CD4-positive, alpha-beta T cell treated with Interleukin-4 for 4 hours (primary cell): ENCODE measurements around the gene ZMIZ1.

Experiments used
- DNase-seq: peaks from one replicate; pipeline ENCODE4 v3.0.0-alpha.2; 2020

ZMIZ1 gene

DNA sequence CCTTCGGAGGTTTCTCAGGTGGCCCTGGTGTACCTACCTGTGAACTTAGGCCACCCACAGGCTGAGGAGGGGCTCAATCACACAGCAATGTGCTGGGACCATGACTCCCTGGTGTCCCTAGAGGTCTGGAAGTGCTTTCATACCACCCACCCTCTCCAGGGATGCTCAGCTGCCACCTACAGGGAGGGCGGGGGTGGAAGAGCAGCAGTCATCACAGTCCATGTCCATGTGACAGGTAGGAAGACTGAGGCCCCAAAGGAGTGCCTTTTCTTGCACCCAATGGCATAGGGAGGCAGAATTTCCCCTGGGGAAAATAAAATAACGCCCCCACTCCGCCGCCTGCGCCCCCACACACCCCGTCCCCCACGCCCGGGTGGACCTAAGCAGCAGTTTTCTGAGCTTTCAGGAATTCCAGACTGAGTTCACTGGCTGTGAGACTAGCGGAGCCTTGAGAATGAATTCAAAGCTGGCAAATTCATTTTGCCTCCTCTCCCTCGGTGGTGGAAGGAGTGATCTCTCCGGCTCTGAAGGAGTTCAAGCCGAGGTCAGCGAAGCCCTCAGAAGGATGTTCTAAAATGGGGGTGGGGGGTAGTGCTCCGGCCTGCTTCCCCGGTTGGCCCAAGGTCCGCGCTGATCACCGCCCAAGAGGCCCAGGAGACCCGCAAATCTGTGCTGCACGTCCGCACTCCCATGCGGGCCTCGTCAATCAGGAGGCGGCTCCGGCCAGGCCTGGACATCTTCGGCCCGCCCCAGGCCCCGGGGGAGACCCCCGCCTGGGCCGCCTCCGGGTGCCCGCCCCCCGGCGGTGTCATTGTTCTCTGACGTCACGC, 2.1 kb upstream of the ZMIZ1 start:
- peak; percentile 13 for DNase-seq

DNA sequence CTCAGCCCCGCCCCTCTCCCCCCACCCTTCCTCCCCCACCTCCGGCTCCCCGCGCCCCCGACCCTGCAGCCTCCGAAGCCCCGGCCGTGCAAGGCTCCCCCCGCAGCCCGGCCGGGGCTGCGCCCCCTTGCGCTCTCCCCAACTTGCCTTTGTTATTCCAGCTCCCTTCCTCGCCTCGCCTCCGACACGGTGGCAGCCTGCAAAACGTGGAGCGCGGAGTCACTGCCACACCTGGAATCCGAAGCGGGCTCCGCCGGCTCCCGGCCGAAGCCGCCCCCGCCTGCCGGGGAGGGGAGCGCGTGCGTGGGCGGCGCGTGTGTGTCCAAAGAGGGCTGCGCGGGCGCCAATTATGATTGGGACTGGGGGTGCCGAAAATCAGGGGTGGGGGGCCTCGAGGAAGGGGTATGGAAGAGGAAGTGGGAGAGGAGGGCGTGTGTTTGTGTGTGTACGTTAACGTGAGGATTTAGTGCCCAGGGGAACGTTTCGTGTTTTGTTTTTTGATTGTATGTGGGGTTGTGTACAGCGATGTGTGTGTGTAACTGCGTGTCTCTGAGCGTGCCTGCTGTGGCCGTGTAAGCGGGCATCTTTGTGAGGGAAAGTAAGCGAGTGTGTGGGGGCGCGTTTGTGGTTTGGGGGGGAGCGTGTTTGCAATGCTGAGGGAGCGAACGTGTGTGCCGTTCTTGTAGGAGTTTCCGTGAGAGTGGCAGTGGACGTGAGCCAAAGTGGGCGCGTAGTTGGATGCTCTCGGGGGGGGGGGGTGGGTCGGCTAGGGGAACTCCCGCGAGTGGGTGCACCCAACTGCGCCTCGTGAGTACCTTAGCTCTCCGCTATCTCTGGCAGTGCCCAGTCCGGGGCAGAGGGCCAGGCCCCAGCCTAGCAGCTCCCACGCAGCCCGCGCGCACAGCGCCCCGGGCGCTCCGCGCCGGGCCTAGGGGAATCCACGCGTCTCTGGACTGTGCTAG, 1.2 kb upstream of the ZMIZ1 start:
- DNase-seq = peak; percentile 85

DNA sequence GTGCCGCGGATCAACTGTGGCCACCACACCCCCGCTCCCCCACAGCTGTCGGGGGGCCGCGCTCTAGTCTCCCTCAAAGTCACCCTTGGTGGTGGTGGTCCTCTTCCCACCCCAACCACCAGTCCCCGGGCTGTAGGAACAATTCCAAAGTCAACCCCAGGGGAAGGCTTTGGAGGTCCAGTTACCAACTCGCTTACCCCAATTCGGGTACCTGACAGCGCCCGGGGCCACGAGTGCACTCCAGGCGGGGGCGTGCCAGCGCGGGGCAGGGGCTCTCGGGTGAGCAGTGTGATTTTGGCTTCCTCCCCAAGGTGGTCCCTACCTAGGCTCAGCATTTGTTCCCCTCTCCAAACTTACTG, 584 bp upstream of the ZMIZ1 start:
- DNase-seq = peak; percentile 29

DNA sequence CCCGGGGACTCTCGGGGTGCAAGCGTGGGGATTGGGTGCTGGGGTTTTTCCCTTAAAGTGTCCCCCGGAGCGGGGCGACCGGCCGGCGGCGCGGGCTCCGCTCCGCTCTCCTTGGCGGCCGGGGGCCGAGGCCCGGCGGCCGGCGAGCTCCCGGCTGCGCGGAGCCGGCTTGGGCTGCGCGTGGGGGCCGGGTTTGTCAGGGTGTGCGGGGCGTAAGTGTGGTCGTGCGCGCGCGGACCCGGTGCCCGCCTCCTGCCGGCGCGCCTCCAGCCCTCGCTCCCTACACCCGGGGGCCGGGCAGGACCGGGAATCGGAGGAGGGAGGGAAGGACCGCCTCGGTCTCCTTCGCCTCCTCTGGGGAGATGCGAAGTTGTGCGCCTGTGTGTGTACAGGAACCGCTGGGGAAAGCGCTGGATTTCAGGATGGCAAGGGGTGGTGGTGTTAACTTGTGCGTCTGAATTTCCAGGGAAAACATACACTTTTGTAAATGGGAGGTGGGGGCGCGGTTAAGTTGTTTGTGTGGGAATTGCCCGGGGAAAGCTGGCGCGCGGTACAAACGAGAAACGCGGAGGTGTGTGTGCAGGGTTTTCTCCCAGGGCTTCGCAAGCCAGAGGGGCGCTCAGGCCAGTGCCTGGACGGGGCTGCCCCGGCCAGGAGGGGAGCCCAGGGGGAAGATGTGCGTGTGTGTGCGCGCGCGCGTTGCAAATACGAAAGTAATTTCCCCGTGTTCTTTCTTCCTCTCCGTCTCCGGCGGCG, 737 bp downstream of the ZMIZ1 start:
- DNase-seq = peak; percentile 18

DNA sequence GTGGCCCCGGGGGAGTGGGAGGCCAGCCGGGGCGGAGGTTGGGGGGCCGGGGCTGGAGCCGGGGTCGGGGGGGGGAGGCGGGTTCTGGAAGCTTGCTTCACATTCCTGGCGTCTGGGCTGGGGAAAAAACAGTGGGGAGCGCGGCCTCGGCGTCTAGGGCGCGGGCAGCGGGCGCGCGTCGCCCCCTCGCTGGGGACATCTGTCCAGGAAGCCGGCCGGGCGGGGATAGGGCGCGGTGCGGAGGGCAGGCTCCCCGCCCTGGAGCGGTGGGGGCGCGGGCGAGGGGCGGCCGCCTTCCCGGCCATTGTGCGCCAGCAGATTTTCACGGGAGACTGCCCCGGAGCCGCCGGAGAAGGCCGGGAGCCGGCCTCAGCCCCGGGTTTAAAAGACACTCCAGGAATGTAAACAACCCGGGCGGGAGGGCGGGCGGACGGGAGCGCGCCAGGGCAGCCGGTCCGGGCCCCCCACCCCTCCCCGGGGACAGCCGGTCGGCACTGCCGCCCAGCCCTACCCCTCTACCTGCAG, 1.4 kb downstream of the ZMIZ1 start:
- no peak for DNase-seq

DNA sequence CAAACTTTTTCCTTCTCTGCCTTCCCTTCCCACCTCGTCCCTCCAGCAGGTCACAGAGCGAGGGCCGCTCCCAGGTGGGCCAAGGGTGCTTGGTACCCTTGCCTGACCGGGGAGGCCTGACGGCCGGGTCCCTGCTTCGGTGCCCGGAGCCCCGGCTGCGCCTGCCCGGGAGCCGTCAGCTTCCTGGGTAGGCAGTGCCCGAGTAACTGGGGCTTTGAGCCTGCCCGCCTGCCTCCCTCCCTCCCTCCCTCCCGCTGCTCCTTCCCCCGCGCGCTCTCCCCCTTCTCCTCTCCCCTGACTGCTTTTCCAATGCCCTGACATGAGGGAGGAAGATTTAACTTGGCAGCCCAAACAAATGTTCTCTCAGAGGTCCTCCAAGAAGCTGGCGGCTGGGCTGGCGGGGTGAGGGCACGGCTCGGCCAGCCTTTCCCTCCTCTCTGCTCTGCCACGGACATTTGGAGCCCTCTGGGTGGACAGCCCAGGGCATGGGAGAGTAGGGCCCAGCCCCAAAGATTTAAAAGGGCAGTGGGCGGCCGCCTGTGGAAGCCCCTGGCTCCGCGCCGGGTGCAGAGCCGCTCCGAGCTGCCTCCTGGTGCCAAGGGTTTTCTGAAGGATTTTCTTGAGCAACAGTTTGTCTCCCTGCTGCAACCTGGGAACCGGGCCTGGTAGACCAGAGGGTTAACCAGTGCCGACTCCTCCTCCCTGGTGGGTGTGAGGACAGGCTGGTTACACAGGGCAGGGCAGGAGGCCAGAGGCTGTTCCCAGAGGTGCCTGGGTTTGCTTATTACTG, 2.0 kb downstream of the ZMIZ1 start:
- no peak for DNase-seq

DNA sequence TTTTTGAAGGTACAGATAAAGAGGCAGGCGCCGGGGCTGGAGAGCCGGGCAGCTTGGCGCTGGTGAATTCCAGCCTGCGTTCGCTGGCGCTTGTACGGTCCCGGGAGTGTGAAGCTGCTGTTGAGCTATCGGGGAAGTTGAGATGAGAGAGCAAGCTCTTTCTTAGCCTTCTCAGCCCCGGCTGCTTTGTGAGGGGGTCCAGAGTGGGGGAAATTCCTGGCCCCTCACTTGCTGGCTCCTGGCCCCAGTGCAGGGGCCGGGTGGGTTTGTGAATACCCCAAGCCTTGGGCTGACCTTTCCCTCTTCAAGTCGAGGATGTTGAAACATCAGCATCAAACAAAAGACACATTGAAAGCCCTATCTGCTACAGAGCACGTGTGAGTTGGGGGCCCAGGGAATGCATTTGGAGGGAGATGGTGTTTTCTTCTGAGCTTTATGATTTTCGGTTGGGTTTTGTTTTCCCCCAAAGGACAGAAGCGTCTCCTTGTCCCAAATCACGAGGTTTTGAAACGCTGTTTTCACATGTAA, 2.7 kb downstream of the ZMIZ1 start:
- no peak for DNase-seq

DNA sequence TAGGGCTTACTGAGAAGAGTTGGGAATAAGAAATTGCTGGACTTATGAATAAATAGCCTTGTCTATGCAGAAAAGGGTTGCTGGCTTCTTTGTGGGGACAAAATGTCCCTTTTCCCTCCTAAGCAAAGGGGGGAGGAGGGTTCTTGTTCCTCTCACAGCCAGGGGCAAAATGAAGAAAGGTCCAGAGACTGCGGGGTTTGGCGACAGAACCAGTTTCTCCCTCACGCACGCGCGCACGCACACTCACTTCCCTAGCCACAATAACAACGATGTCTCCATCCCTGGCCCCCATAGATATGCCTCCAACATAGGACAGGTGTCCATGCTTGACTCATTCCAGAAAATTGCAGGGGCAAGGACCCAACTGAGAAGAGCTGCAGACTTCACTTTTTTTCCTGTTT, 3.3 kb downstream of the ZMIZ1 start:
- DNase-seq = no peak

DNA sequence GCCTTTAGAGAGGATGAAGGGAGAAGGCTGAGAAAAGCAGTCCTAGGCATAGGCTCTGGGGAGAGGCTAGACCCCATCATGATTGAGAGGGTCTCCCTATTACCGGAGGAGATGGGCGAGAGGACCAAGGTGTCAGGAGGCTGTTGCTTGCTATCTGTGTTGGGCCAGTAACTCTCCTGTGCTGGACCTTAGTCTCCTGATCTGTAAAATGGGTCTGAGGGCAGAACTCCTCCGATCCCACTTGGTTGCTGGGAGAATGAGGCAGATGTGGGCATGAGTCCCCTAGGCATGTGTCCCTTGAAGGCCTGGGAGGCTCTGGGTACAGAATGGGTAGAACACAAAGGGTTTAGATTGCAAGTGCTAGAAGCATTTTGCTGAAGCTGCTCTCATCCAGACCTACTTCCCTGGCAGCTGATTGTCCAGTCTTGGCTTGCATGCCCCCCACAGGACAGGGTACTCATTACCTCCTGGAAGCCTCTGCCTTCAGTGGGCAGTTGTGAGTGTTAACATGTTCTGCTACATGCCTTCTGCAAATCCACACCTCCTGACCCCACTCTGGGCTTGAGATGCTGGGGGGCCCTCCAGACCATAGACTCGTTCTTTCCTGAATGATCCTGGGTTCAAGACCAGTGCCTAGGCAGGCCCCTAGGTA, 4.4 kb downstream of the ZMIZ1 start:
- DNase-seq = no peak

DNA sequence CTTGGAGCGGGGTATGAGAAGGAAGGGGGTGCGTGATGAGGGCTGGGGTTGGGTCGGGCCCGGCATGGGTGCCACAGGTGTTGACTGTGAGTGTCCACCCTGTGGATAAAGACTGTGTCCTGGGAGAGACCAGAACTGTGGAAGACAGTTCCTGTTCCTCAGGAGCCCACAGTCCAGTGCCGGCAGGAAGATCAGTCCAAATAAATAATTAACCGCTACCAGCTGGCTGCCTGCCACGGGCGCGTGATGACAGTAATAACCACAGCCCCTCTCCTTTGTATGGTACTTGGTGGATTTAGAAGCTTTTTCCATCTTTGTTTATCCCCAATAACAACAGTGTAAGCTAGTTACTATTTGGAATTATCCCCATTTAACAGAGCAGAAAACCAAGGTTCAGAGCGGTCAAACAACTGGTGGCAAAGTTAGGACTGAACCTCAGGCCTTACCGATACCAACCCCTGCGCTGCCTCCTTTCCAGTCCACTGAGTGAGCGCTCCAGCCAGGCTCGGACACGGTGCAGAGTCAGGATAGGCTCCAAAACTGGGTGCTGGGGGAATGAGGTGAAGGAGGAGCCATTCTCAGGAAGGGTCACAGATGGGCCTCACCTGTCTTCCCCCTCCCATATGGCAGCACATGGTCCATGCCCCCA, 5.1 kb downstream of the ZMIZ1 start:
- DNase-seq = no peak

DNA sequence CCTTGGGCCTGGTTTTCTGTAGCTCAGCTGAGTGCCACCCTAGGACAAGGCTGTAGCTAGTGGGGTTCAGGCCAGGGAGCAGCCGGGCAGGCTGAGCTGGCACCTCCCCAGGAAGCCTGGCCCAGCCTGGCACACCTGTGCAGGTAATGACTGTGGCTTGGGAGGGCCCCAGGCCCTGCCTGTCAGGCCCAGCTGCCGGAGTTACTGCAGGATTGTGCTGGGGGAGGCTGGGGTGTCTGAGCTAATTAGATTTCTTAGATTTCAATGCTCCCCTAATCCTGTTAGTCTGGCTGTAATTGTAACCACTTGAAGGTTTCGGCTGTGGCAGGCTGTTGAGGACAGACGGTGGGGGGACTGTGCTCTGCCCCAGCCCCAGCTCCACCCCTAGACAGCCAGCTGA, 6.0 kb downstream of the ZMIZ1 start:
- DNase-seq = no peak

DNA sequence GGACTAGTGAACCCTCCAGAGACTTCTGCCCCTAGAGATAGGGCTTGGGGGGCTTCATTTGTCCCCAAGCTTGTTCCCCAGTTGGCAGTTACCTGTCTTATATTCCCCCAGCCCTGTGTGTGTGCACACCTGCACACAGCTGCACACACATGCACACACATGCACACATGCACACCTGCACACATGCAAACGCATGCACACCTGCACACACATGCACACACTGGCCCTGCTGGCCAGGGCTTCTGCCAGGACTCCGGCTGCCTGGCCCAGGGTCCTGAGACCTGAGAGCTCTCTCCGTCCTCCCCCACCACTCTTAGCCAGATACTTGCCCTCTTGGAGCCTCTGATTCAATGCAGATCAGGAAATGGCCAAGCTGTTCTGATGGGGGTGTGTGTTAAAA, 6.7 kb downstream of the ZMIZ1 start:
- DNase-seq = no peak

DNA sequence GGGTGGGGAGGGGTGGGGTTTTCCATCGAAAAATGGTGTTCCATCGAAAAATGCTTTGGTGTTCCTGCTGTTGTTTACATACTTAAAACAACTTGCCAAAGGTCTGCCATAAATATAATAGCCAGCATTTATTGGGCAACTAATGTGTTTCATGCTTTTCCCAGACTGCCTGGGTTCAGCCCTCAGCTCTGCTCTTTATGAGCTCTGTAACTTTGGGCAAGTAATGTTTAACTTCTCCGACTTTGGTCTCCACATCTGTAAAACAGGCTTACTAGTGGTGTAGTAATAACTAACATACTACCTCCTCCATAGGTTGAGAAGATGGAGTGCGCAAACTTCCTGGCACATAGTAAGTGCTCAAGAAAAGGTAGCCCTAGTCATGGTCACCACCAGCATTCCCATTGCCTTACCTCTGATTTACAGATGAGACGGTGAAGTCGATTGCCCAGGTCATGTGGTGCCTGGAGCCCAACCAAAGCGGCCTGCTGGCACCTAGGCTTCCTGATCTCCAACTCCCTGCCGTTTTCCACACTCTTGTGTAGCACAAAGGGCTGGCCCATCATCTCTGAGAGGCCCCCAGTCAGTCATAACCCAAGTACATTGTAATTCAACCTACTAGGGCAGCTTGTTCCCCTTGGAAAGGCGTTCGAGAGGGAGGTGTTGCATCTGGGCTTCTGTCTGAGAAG, 8.9 kb downstream of the ZMIZ1 start:
- no peak for DNase-seq

DNA sequence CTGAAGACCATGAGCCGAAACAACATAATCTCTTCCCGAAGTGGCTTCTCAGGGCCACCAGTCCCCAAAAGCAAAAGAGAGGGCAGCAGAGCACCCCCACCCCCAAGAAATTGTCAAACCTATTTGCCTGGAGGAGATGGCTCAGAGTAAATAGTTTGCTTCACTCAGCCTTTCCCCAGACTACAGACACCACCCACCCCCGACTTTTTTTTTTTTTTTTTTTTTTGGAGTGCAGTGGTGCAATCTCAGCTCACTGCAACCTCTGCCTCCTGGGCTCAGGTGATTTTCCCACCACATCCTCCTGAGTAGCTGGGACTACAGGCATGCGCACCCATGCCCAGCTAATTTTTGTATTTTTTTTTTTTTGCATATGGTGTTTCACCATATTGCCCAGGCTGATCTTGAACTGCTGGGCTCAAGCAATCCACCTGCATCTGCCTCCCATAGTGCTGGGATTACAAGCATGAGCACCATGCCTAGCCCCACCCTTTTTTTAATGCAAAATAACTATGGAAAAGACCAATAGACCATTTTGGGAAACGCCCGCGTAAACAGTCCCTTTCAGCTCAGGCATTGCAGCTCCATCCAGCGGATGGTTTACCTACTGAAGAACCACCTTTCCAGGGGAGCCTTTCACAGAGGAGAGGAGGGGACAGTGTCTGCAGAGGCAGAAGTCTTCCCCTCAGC, 9.7 kb downstream of the ZMIZ1 start:
- DNase-seq = no peak

DNA sequence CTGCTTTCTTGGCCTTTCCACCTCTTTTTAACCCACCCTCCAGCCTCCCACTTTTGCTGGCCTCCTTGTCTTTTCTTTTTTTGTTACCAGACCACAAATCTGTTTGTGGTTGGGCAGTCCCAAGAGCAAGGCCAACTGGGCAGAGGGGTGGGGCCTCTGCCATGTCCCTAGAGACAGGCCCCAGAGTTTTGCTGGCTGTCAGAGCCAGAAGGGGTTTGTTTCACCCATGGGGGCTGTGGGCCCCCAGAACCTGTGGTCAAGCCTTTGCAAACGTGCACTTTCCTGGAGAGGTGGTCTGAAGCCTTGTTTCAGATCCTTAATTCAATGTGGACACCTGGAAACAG, 10.3 kb downstream of the ZMIZ1 start:
- DNase-seq = no peak

DNA sequence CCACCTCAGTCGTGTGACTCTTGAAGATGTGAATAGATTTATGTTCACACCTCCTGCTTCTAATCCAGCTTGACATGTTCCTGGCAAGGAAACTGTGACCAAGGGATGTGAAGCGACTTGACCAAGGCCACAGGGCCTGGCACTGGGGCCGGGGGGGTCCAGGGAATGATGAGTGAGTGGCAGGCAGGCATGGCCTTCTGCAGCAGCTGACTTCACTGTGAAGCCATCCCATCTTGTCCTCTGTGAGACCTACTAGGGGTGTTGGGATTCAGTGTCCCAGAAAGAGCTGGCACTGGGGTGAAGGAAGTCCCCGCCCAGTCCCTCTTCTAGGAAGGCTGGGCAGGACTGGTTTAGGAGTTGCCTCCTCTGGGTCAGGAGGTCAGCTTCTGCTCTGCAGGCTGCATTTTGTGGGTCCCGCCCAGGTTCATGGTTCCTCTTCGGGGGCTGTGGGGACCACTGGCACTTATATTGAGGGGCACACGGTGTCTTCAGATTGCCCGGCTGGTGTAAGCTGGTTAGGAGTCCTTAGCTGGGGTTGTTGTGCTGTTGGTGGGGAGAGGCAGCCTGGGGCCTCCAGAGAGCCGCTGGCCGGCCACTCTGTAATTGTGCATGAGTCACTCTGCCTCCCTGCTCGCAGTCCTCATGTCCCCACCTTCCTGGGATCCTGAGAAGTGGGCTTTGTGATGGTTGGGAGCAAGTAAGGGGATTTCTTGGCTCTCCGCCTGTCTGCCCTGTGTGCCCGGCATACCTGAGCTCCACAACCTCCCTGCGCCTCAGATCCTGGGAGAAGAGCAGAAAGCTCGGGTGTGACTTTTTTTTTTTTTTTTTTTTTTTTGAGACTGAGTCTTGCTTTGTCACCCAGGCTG, 11.0 kb downstream of the ZMIZ1 start:
- no peak for DNase-seq

DNA sequence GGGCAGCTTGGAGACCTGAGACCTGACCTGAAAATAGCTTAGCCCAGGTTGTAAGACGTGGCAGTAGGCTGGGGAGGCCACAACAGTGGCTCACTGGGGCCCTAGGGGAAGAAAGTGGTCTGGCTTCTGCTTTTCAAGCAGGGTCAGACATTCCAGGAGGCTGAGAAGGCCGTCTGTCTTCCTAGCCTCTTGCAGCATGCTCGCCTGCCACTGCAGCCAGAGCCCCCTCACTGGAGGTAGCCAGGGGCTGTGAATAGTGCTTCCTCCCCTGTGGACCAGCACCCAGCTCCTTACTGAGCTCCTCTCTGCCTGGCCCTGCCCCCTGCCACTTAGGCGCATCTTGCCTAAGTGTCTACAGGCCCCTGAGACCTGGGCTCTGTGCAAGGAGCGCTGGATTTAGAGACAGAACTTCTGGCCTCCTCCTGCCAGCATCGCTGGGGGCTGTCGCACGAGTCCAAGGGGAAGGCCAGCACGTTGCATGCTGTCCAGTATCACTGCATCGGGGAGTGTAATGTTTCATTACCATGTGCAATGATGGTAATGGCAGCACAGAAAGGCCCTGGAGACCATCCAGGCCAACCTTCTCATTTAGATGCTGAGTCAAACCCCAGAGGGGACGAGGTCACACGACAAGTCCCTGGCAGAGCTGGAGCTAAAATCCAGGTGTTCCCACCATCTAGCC, 12.7 kb downstream of the ZMIZ1 start:
- no peak for DNase-seq

DNA sequence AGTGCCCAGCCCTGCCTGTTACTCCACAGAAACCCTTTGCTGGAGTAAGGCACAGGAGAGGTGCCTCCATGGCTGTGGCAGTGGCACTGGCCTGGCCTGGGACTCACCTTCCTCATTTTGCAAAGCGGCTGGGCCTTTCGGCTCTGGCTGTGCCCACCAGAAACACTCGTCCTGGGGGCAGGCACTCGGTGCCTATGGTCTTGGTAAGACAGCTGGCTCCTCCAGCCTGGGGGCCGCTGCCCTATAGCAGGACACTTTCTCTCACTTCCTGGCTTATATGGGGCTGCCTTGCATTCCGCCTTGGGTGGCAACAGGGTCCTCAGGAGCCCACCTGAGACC, 13.2 kb downstream of the ZMIZ1 start:
- DNase-seq = no peak
